Measurements from ENCODE around the gene SEMA5B.

The SEMA5B gene

DNA sequence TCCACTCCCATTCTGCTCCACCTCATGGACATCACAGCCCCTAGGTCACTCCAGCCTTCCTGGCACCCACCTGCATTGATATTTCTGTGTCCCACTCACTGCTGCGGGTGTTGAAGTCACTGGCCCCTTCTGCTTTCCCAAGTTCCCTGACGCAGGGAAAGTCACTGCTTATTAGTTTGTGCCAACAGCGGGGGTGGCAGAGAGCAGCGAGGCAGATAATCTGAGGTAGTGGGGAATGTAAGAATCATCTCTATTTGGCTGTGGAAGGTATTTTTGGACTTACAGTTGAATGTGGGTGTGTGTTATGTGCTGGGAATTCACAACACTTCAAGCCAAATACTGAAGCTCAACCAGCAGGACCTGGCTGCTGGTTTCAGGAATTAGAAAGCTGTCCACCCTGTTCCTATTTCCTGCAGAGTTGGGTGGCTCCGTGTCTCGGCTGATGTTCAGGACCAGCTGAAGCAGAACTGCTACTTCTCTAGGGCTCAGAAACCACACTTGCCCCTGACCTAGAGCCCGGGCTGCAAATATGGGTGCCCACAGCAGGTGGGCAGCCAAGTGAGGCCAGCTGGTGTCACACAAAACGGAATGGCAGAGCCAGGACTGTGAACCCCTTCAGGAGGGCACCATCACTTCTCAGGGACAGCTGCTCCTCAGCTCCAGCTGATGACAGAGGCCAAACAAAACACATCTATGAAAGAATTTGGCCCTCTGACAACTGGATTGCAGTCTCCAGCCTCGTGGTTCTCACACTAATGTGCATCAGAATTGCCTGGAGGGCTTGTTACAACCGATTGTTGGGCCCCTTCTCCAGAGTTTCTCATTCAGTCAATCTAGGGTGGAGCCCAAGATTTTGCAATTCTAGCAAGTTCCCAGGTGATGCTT is 57.7 kb downstream of the SEMA5B start:
- no peak overlapping the region for H3K4me3 ChIP-seq (ENCODE audit: low read length)
- DNase-seq (ENCODE audit: low read depth): peak; percentile 62
- TF ChIP-seq, protein P1, sequence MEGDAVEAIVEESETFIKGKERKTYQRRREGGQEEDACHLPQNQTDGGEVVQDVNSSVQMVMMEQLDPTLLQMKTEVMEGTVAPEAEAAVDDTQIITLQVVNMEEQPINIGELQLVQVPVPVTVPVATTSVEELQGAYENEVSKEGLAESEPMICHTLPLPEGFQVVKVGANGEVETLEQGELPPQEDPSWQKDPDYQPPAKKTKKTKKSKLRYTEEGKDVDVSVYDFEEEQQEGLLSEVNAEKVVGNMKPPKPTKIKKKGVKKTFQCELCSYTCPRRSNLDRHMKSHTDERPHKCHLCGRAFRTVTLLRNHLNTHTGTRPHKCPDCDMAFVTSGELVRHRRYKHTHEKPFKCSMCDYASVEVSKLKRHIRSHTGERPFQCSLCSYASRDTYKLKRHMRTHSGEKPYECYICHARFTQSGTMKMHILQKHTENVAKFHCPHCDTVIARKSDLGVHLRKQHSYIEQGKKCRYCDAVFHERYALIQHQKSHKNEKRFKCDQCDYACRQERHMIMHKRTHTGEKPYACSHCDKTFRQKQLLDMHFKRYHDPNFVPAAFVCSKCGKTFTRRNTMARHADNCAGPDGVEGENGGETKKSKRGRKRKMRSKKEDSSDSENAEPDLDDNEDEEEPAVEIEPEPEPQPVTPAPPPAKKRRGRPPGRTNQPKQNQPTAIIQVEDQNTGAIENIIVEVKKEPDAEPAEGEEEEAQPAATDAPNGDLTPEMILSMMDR (conservative IDR thresholded peaks at IDR 0.05; ENCODE audit: low read length): no peak

DNA sequence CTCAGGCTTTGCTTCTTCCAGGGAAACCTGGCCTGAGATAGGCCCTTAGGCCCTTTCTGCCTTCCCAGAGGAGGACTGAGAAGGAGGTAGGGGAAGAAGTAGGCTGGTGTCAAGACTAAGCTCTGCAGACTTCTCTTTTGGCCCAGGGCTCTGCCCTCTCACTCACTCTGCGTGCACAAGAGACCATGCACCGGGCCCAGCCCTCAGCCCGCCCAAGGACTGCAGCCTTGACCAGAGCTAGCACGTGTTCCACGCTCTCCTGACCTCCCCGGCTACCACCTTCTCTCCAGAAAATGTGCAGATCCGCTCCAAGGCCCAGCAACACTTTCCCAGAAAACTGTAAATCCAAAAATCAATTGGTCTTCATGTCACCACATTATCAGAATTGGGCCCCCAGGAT is 59.8 kb downstream of the SEMA5B start:
- no peak for DNase-seq (ENCODE audit: low read depth)
- TF ChIP-seq, protein P1 (conservative IDR thresholded peaks at IDR 0.05; ENCODE audit: low read length): no peak
- no peak overlapping the region for H3K4me3 ChIP-seq (ENCODE audit: low read length)

DNA sequence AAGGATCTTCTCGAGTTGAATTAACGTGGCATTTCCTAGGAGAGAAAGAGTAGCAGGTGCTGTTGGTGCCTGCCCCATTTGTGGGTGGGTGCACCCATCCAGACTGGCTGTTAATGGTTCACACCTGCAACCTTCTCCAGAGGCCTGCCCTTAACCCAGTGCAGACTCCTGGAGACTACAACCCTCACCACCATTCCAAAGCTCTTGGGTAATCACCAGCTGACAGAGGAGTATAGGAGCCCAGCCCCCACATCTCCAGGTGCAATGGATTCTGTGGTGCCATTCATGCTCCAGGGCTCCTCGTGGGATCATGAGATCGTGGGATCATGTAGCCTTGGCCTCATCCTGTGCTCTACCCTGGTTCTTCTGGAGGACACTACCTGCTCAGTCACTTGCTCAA is 60.2 kb downstream of the SEMA5B start:
- no peak for DNase-seq (ENCODE audit: low read depth)
- TF ChIP-seq, protein P1 (conservative IDR thresholded peaks at IDR 0.05; ENCODE audit: low read length): no peak
- H3K4me3 ChIP-seq (ENCODE audit: low read length): no peak overlapping the region

DNA sequence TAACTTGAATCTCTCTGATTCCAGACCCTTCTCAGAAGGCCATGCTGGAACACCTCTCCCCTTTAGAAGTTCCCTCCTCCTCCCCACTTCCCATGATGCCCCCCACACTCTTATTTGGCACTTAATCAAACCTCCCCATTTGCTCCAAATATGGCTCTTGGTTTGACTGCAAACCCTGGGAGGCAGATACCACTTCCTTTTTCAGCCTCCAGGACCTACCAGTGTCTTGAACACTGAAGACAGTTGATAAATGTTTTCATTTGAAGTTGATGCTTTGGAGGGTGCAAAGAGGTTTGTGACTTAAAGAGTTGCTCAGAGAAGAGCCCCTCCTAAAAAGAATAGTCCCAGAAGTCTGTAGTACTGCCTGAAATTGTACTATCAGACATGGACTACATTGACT is 61.5 kb downstream of the SEMA5B start:
- DNase-seq (ENCODE audit: low read depth): no peak
- H3K4me3 ChIP-seq (ENCODE audit: low read length): no peak overlapping the region
- TF ChIP-seq, protein P1 (conservative IDR thresholded peaks at IDR 0.05; ENCODE audit: low read length): no peak

DNA sequence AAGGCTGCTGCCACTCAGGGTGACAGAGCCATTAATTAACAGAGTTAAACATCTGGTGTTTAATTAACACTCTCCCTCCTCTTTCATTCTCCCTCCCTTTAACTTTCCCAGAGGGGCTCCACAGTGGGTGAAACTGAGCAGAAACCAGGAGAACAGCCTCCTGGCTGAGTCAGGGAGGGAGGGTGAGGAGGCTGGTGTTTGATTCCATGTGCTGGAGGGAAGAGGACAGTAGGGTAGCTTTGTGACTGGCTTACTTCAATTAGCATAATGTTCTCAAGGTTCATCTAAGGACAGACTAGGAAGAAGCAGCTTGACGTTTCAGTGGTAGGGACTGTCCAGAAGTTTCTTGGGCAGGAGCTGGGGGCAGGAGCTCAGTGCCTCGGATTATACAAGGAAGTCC is 62.8 kb downstream of the SEMA5B start:
- H3K4me3 ChIP-seq (ENCODE audit: low read length): no peak overlapping the region
- DNase-seq (ENCODE audit: low read depth): no peak
- TF ChIP-seq, protein P1 (conservative IDR thresholded peaks at IDR 0.05; ENCODE audit: low read length): no peak

DNA sequence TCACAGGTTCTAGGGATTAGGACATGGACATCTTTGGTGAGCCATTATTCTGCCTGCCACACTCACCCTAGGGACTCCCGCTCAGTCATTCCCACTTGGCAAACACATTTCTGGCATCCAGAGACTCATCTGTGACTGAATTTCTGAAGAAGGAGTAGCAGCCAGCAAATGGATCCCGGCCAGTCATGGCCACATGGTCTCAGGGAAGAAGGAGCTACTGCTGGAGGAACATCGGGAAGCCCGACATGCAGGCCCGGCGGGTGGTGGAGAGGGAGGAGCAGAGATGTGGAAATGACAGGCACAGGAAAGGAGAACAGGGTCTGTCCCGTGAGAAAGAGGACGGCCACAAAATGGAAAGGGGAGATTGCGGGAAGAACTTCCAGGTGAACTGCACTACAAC is 65.4 kb downstream of the SEMA5B start:
- TF ChIP-seq, protein P1 (conservative IDR thresholded peaks at IDR 0.05; ENCODE audit: low read length): no peak
- no peak overlapping the region for H3K4me3 ChIP-seq (ENCODE audit: low read length)
- peak; percentile 41 for DNase-seq (ENCODE audit: low read depth)

DNA sequence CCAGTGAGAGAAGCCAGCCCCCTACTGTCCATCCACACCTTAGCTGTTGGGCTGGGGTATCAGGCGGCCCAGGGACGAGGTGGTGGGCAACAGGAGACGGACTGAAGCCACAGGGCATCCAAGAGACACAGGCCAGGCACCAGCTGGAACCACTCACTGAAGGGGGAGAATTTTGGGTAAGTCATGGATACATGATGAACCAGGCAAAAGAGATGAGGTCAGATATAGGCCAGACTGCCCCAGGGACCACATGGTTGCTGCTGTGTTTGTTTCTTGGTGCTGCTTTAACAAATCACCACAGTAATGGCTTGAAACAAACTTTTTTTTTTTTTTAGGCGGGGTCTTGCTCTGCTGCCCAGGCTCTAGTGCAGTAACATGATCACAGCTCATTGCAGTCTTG is 66.4 kb downstream of the SEMA5B start:
- no peak overlapping the region for H3K4me3 ChIP-seq (ENCODE audit: low read length)
- DNase-seq (ENCODE audit: low read depth): peak; percentile 67
- TF ChIP-seq, protein P1 (conservative IDR thresholded peaks at IDR 0.05; ENCODE audit: low read length): no peak

Data from AG10803 (cell line).